ENCODE measurements around the gene TP53. TPM values are rescaled to one million over a fixed set of nuclear protein-coding genes. Genes with fewer than 3 reads are reported as not detected.
A peak's percentile ranks its signal among the peaks of the same experiment; 100 is the strongest.

TP53 gene
- total and polyA plus RNA-seq, 10 of the 15 experiments (the other 5 are each of a cell fraction or from before 2014, with no cell fraction given): 35.6 to 162 (median 75.9) TPM

- in situ Hi-C loops (cut with MboI) (no loop called here), intact Hi-C loops (cut with micrococcal nuclease; ENCODE audit: unreplicated experiment) (no loop called here)
- FAIRE-seq (no peak), ATAC-seq (peak; percentile 31; the same call in 2 of the 3 replicates), DNase-seq (ENCODE audit: low read depth, low spot score) (no peak)
- no peaks in the 10 kb centered on the region for H3K79me2 ChIP-seq (ENCODE audit: control insufficient read depth, insufficient read depth, low read length)
- H3K9me3 ChIP-seq (replicated peaks; ENCODE audit: control insufficient read depth, insufficient read depth, low read length): no peaks in the 10 kb centered on the region
- ChIA-PET RAD21 (ENCODE audit: unreplicated experiment) (interaction anchor here (0.6 kb wide), 1 partner anchor 362 kb away, joined by 3 read pairs; no protein-coding TSS in a partner anchor), POLR2A (no interaction called here), CTCF (no interaction called here), SMC1A (ENCODE audit: uncharacterized antibody, unreplicated experiment) (no interaction called here)
- H3K4me1 ChIP-seq (ENCODE audit: control insufficient read depth, insufficient read depth, low read length): no peaks in the 10 kb centered on the region
- H3K9ac ChIP-seq (ENCODE audit: control insufficient read depth, insufficient read depth, low read length): no peak overlapping the region
- no peaks in the 10 kb centered on the region for H4K20me1 ChIP-seq (ENCODE audit: control insufficient read depth, insufficient read depth)
- peak overlapping the region; percentile 17; the same call in 1 of the 2 replicates for H3K4me3 ChIP-seq
- peaks cover 6 to 11% of the 10 kb centered on the region in 2 experiments for H3K27me3 ChIP-seq (replicated peaks in 1 of 2; ENCODE audit: control insufficient read depth in 2 of 2, insufficient read depth in 2 of 2, low read length in 1 of 2)
- BruUV-seq (replicated peaks): no TSS peak
- no peak overlapping the region for H3K27ac ChIP-seq (ENCODE audit: control insufficient read depth, insufficient read depth)
- no peak overlapping the region for H2AFZ ChIP-seq (ENCODE audit: control insufficient read depth, low read depth, low read length)
- H3K36me3 ChIP-seq (ENCODE audit: control insufficient read depth in 2 of 2, insufficient read depth in 2 of 2, low read length in 1 of 2): no peaks in the 10 kb centered on the region
- 18% methylated on average over 14 of the region's 16 CpGs for WGBS (ENCODE audit: insufficient coverage, insufficient replicate concordance, low lambda C conversion rate, missing lambda C conversion rate)
- H3K4me2 ChIP-seq (ENCODE audit: control insufficient read depth, insufficient read depth): peak overlapping the region; percentile 75; the same call in 1 of the 2 replicates
- no peak for TF ChIP-seq CHD2 (IDR thresholded peaks at IDR 0.05; ENCODE audit: borderline replicate concordance, low read depth, low read length)
- TF ChIP-seq PBX3 (IDR thresholded peaks at IDR 0.05; ENCODE audit: insufficient replicate concordance, low read depth, low read length): no peak
- TF ChIP-seq ZNF24 (IDR thresholded peaks at IDR 0.05): no peak
- TF ChIP-seq SIN3A (IDR thresholded peaks at IDR 0.05; ENCODE audit: low read depth, low read length): no peak
- TF ChIP-seq CREB1 (IDR thresholded peaks at IDR 0.05; ENCODE audit: low read depth): no peak
- no peak for TF ChIP-seq NR2C2 (IDR thresholded peaks at IDR 0.05; ENCODE audit: borderline replicate concordance, control insufficient read depth, insufficient read length, low read depth)
- TF ChIP-seq ZBED1 (IDR thresholded peaks at IDR 0.05; ENCODE audit: borderline replicate concordance): no peak
- TF ChIP-seq CREM (IDR thresholded peaks at IDR 0.05; ENCODE audit: low read depth): no peak
- TF ChIP-seq JUNB (IDR thresholded peaks at IDR 0.05): no peak
- no peak for TF ChIP-seq EZH2 (IDR thresholded peaks at IDR 0.05; ENCODE audit: borderline replicate concordance, control insufficient read depth, low read depth, low read length)
- TF ChIP-seq MTA2 (IDR thresholded peaks at IDR 0.05; ENCODE audit: low read depth): no peak
- TF ChIP-seq HDAC6 (IDR thresholded peaks at IDR 0.05; ENCODE audit: unreplicated experiment): no peak
- TF ChIP-seq RAD21 (IDR thresholded peaks at IDR 0.05; ENCODE audit: insufficient read depth, low read depth, low read length): no peak
- TF ChIP-seq MLLT1 (IDR thresholded peaks at IDR 0.05): no peak
Measured at GRCh38 chr17:7717756-7718350, 30.6 kb upstream of the TP53 start.

Measured in GM12878 (cell line).